ENCODE results near the gene IFNAR1. TPM values are rescaled to one million over a fixed set of nuclear protein-coding genes. Genes with fewer than 3 reads are reported as not detected.
"Not testable (repeated sequence)": the region's sequence is repeated elsewhere in the genome, so short reads cannot be mapped to it uniquely, and the experiment has no call there.

Gene IFNAR1
- total RNA-seq, 1 donor from 2014 or later: 30.5 TPM

- DNase-seq: no peak
Measured at GRCh38 chr21:33377221-33377920, 52.6 kb downstream of the IFNAR1 start.

GRCh38 chr21:33378081-33378480 is 53.3 kb downstream of the IFNAR1 start:
- no peak for DNase-seq

- DNase-seq: not testable (repeated sequence)
Measured at GRCh38 chr21:33379934-33380333, 55.2 kb downstream of the IFNAR1 start.

DNA sequence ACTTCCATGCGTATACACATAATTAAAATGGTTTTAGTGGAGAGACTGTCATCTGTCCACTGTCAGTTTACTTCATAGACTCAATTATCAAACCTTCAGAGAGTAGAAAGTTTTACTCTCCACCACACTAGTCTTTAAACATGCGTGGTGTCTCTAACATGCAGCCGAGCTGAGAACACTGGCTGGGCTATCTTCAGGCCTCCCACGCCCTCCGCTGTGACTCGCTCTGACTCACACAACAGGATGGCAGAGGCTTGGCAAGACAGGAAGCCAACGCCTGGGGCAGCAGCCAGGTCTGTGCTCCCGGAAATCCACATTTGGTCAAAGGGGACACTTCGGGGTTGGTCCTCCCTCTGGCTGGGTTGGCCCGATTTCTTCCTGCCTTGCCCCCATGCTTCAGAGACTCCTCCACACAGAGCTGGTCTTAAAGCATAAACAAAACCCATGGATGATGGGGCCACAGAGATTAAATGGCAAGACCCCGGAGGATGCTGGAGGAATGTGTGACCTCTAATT is 55.8 kb downstream of the IFNAR1 start:
- DNase-seq: peak; percentile 72

- DNase-seq: not testable (repeated sequence)
Measured at GRCh38 chr21:33381381-33381780, 56.6 kb downstream of the IFNAR1 start.

DNA sequence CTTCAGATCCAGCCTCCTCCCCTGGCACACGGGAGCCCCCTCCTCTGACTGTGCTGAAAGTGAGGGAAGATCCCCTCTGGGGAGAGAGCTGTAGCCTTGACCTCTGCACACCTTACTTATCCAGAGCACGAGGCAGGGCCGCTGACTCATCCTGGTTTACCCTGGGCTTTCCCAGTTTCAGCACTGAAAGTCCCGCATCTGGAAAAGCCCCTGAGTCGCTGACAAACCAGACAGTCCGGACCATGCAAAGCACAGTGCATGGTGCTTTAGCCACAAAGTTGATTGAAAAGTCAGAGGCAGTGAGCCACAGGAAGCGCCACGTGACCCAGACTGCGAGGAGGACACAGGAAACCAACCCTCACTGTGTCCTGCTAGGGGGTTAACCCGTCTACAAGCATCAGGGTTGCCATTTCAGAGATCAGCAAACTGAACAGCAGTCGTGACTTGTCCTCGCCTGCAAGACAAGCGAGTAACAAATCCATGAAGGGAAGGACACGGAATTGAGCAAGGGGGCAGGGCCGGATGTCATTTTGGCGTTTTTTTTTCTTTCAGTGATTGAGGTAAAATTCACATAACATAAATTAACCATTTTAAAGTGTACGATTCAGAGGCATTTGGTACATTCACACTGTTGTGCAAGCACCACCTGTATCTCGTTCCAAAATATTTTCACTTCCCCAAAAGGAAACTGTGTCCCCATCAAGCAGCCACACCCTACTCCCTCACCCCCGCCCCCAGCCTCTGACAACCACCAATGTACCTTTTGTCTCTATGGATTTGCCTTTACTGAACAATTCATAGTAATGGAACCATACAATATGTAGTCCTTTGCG is 58.5 kb downstream of the IFNAR1 start:
- DNase-seq: peak; percentile 28

GRCh38 chr21:33384841-33385331 is 60.1 kb downstream of the IFNAR1 start:
- no peak for DNase-seq

- no peak for DNase-seq
Measured at GRCh38 chr21:33386222-33386784, 61.5 kb downstream of the IFNAR1 start.

DNA sequence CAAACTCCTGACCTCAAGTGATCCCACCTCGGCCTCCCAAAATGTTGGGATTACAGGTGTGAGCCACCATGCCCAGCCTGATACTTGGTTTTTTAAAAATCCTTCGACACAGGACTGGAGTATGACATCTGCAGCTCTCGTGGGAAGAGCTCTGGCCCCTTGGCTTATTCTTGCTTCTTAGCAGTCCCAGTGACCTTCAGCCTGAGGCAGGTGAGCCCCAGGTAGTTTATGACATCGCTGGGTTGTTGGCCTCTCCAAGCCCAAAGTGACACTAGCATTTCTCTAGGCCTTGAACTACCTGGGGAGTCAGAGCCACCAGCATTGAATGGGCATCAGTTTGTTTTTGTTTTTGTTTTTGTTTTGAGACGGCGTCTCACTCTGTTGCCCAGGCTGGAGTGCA is 62.5 kb downstream of the IFNAR1 start:
- DNase-seq: no peak

DNA sequence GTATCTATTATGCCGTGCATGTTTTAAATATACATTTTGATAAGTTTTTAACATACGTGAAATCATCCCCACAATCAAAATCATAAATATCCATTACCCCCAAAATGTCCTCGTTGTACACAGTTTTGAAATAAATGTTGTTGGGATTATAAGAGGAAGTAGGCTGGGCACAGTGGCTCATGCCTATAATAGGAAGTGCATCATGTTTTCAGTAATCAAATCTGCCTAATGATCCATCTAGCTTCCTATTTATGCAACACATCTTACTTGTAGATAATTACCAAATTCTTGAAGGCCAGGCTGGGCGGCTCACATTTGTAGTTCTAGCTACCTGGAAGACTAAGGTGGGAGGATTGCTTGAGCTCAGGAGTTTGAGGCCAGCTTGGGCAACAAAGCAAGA is 63.4 kb downstream of the IFNAR1 start:
- no peak for DNase-seq

GRCh38 chr21:33390479-33390878 is 65.7 kb downstream of the IFNAR1 start:
- DNase-seq: no peak

- no peak for DNase-seq
Measured at GRCh38 chr21:33391656-33392055, 66.9 kb downstream of the IFNAR1 start.

DNA sequence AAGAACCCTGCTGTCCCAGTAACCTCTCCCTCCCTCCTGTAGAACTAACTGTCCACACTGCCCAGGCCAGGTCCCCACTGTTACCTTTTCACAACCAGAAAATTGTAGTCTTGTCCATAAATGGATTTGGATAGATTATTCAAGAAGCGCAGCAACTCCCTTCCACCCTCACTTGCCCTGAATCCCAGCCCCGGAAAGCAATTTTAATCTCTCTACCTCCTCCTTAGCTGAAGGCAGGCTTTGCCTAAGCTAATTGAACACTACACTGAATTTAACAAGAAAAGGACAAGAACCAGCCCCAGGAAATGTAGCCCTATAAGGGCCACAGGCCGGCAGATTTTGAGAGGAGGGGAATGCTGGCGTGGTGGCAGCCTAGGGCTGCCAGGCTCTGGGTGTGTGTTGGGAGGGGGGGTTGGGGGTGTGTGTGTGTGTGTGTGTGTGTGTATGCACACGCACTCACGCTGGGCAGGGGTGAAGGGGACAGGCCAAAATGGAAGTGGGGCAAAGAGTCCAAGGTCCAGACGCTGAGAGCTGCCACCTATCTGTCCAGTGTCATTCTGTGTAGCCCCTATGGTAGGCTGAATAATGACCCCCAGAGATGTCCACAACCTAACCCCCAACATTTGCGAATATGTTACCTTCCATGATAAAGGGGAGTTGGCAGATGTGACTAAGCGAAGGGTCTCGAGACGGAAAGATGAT is 67.7 kb downstream of the IFNAR1 start:
- DNase-seq: no peak

- DNase-seq: no peak
Measured at GRCh38 chr21:33393348-33393747, 68.6 kb downstream of the IFNAR1 start.

DNA sequence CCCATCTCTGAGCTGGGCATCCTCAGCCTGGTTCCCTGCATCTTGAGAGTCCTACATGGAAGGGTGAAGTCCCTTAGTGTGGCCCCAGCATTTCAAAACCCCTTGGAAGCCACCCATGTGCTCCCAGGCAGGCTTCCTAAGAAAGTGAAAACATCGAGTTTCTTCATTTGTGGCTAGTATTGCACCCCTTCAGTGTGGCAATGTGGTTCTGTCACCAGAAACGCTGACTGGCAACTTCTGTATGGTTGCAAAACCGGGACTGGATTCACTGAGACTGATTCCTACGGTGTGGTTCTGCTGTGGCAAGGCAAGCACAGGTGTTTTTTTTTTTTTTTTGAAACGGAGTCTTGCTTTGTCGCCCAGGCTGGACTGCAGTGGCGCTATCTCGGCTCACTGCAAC is 69.5 kb downstream of the IFNAR1 start:
- no peak for DNase-seq

DNA sequence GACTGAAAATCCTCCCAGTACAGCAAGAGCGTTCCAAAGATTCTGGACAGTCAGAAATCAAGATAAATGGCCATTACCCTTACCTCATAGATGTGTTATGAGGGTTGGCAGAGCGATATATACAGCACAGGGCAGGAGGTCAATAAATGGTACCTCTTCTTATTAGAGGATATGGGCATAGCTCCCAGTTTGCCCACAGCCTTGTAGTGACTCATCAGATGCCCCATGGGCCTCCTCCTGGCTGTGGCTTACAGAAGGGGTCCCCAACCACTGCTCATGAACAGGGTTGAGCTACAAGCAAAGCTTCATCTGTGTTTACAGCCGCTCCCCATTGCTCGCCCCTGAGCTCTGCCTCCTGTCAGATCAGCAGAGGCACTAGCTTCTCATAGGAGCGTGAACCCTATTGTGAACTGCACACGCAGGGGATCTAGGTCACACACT is 71.1 kb downstream of the IFNAR1 start:
- DNase-seq: no peak

- DNase-seq: no peak
Measured at GRCh38 chr21:33396436-33396835, 71.7 kb downstream of the IFNAR1 start.

- DNase-seq: peak; percentile 21
Measured at GRCh38 chr21:33396951-33397350, 72.2 kb downstream of the IFNAR1 start.

DNA sequence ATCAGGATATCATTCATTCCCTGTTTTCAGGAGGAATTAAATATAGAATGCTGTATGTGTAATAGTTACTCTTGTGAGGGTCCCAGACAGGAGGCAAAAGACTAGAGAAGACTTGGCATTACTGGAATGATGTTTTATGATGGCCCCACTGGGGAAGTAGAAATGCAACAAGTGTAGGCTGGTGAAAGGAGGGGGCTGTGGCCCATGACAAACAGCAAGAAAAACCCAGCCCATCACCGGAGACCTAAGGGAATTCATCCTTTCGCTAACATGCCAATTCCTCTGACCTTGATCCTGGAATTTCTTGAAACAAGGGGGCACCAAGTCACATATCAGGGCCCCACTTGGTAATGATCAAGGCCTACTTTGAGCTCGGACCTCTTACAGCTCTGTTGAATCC is 72.9 kb downstream of the IFNAR1 start:
- DNase-seq: no peak

DNA sequence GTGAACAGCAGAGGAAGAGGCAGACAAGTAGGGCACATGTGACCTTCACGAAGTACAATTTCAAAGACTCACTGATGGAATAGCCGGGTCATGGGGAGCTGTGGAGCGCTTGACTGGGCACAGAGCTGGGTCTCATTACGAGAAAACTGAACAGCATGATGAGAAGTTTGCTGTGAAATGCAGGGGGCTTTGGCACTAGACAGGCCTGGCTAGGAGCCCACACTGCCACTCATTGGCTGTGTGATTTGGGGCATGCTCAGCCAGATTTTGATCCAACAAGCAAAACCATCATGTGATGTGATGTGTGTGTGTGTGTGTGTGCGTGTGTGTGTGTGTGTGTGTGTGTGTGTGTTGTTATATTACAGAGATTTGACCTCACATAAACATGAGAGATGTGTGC is 73.6 kb downstream of the IFNAR1 start:
- no peak for DNase-seq

- DNase-seq: peak; percentile 38
Measured at GRCh38 chr21:33401630-33401992, 76.8 kb downstream of the IFNAR1 start.

Data from tongue (tissue), 2 donors.